Skeletal muscle satellite cell (primary cell): ENCODE data around the gene PEA15. TPM values are rescaled to one million over a fixed set of nuclear protein-coding genes. Genes with fewer than 3 reads are reported as not detected.

Experiments
- H3K27me3 ChIP-seq: 2 replicates; pipeline ENCODE4 v1.7.0; 2013; ENCODE audit warnings: low read length; ENCODE audit not compliant: control insufficient read depth, insufficient read depth
- H3K36me3 ChIP-seq: 2 replicates; pipeline ENCODE4 v1.7.0; 2013; ENCODE audit warnings: mild to moderate bottlenecking, control low read depth, low read length; ENCODE audit not compliant: insufficient read depth
- H3K4me1 ChIP-seq: 2 replicates; pipeline ENCODE4 v1.7.0; 2013; ENCODE audit warnings: low read length; ENCODE audit not compliant: control insufficient read depth, insufficient read depth
- H3K4me2 ChIP-seq: 2 replicates; pipeline ENCODE4 v1.7.0; 2013; ENCODE audit warnings: mild to moderate bottlenecking, low read length
- H3K4me3 ChIP-seq: 2 replicates; pipeline ENCODE4 v1.7.0; 2013; ENCODE audit warnings: low read length
- H3K9ac ChIP-seq: 2 replicates; pipeline ENCODE4 v1.7.0; 2013; ENCODE audit warnings: mild to moderate bottlenecking, low read depth, low read length, moderate library complexity
- H3K9me3 ChIP-seq: replicated peaks from 2 replicates; pipeline ENCODE4 v1.7.0; 2013; ENCODE audit warnings: mild to moderate bottlenecking, control low read depth, low read length
- total RNA-seq: library from RNA; depleted of rRNA; stranded (reverse); fragments of >200 nt; gene quantifications from 2 replicates; pipeline ENCODE4 v1.2.3, GENCODE V29; 2012; rRNA removed

The PEA15 gene, protein sequence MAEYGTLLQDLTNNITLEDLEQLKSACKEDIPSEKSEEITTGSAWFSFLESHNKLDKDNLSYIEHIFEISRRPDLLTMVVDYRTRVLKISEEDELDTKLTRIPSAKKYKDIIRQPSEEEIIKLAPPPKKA
- 91.0 and 138 TPM in 2 replicates for total RNA-seq

DNA sequence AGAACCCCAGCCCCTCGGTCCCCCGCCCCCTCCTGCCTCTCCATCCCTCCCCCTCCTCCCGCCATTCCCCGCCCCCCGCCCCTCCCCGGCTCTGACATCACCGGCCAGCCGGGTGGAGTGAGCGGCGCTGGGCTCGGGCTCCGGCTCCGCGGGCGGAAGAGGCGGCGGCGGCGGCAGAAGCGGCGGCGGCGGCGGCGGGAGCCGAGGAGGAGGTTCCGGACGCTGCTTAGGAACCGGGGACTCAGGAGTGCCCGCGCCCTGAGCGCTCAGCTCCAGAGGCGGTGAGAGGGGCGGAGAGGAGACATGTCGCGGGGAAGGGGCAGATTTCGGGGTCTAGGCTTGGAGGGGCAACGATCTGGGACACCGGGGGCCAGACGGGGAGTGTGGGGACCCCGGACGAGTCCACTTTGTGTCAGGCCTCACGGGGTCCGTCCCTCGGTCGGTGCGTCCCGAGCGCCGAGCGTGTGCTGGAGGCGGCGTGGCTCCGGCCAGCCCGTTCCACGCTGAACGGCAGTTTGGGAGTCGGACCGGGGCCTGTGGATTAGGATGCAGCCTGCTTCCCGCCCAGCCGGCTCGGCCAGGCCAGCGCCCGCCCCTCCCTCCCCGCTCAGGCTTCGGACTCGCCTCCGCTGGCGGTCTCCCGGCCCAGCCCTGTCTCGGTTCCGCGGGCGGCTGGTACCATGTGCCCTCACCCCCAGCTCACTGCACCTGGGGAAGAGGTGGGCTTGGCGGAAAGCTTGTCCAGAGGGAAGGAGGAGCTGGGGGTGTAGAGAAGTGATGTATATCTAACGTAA, at the start of gene PEA15:
PEA15 (plus strand) TSS at position 143 of the 794 bp plus-strand sequence. CDS start 6,161 bp downstream, outside the sequence.
- H3K36me3 ChIP-seq: peaks cover 37% of the 10 kb centered on the region
- peak within 1 kb of the TSS; percentile 98 for H3K4me2 ChIP-seq
- peak within 1 kb of the TSS; percentile 100 for H3K9ac ChIP-seq
- H3K4me3 ChIP-seq: peak within 1 kb of the TSS; percentile 99
- no peaks in the 10 kb centered on the region for H3K27me3 ChIP-seq
- H3K9me3 ChIP-seq: no peaks in the 10 kb centered on the region
- peaks cover 44% of the 10 kb centered on the region for H3K4me1 ChIP-seq

DNA sequence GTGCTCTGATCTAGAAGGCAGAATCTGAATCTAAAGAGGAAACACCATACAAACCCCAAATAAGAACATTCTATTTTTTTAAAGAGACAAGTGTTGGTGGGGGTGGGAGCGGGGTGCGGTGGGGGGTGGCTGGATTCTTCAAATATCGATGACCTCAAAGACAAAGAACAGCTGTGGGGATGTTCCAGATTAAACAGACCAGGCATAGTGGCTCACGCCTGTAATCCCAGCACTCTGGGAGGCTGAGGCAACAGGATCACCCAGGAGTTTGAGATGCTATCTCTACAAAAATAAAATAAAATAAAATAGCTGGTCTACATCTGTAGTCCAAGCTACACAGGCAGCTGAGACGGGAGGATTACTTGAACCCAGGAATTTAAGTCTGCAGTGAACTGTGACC, 48.8 kb upstream of the PEA15 start:
- no peaks in the 10 kb centered on the region for H3K9me3 ChIP-seq
- H3K4me3 ChIP-seq: no peak overlapping the region
- H3K4me2 ChIP-seq: no peak overlapping the region
- H3K27me3 ChIP-seq: peaks cover 12% of the 10 kb centered on the region
- H3K4me1 ChIP-seq: peaks cover 5% of the 10 kb centered on the region
- H3K36me3 ChIP-seq: no peaks in the 10 kb centered on the region
- H3K9ac ChIP-seq: no peak overlapping the region

DNA sequence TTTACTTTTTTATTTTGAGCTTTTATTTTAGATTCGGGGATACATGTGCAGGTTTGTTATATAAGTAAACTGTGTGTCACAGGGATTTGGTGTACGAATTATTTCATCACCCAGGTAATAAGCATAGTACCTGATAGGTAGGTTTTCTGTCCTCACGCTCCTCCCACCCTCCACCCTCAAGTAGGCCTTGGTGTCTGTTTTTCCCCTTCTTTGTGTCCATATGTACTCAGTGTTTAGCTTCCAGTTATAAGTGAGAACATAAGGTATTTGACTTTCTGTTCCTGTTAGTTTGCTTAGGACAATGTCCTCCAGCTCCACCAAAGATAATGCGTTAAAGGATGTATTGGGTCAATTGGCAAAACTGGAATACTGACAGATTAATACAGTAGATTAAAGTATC, 48.0 kb upstream of the PEA15 start:
- peaks cover 12% of the 10 kb centered on the region for H3K27me3 ChIP-seq
- no peak overlapping the region for H3K9ac ChIP-seq
- no peaks in the 10 kb centered on the region for H3K9me3 ChIP-seq
- H3K4me3 ChIP-seq: no peak overlapping the region
- H3K4me1 ChIP-seq: peaks cover 5% of the 10 kb centered on the region
- H3K4me2 ChIP-seq: no peak overlapping the region
- H3K36me3 ChIP-seq: no peaks in the 10 kb centered on the region

DNA sequence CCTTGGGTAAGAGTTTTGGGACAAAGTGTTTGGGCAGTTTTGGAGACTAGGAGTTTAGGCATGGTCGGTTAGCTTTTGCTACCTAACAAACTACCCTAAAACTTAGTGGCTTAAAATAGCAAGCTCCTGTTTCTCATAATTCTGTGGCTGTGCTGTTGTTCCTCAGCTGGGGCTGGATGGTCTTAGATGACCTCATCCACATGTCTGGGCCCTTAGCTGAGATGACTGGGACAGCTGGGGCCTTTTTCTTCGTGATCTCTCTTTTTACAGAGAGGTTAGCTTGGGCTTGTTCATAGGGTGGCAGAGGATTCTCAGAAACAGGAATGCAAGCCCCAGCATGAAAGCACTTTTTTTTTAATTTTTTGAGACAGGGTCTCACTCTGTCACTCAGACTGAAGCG, 47.2 kb upstream of the PEA15 start:
- Histone ChIP-seq H3K4me1 (peaks cover 5% of the 10 kb centered on the region), H3K27me3 (peaks cover 12% of the 10 kb centered on the region), H3K9ac (no peak overlapping the region), H3K9me3 (no peaks in the 10 kb centered on the region), H3K36me3 (no peaks in the 10 kb centered on the region), H3K4me2 (no peak overlapping the region), H3K4me3 (no peak overlapping the region)

DNA sequence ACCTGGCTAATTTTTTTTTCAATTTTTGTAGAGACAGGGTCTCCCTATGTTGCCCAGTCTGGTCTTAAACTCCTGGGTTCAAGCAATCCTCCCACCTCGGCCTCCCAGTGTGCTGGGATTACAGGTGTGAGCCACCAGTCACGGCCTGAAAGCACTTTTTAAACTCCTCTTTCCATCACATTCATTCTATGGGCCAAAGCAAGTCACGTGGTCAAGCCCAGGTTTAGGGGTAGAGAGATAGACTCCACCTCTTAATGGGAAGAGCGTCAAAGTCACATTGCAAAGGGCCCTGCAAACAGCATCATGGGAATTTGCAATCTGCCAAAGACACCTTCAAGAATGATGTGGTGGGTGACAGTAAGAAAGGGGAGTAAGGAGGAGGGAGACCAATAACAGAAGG, 46.6 kb upstream of the PEA15 start:
- no peaks in the 10 kb centered on the region for H3K9me3 ChIP-seq
- no peaks in the 10 kb centered on the region for H3K36me3 ChIP-seq
- no peak overlapping the region for H3K9ac ChIP-seq
- H3K4me1 ChIP-seq: peaks cover 5% of the 10 kb centered on the region
- no peak overlapping the region for H3K4me3 ChIP-seq
- no peak overlapping the region for H3K4me2 ChIP-seq
- peaks cover 12% of the 10 kb centered on the region for H3K27me3 ChIP-seq

DNA sequence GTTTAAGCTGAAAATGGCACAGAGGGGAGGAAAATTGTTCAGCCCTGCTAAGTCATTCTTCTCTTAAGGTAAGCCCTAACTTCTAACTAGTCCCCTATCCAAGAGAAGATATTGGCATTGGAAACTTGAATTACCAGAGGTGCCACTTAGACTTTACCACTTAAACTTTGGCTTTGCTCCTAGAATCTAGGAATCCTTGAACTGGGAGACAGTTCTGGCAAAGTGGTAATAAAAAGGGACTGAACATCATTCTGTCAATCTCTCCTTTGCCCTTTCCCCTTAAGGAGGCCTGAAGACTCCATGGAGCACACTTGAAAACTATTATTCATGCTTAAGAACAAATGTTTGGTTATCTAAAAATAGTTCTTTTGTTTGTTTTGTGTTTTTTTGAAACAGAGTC, 45.3 kb upstream of the PEA15 start:
- Histone ChIP-seq H3K4me2 (no peak overlapping the region), H3K36me3 (no peaks in the 10 kb centered on the region), H3K4me3 (no peak overlapping the region), H3K4me1 (peaks cover 5% of the 10 kb centered on the region), H3K9ac (no peak overlapping the region), H3K9me3 (no peaks in the 10 kb centered on the region), H3K27me3 (peaks cover 13% of the 10 kb centered on the region)

DNA sequence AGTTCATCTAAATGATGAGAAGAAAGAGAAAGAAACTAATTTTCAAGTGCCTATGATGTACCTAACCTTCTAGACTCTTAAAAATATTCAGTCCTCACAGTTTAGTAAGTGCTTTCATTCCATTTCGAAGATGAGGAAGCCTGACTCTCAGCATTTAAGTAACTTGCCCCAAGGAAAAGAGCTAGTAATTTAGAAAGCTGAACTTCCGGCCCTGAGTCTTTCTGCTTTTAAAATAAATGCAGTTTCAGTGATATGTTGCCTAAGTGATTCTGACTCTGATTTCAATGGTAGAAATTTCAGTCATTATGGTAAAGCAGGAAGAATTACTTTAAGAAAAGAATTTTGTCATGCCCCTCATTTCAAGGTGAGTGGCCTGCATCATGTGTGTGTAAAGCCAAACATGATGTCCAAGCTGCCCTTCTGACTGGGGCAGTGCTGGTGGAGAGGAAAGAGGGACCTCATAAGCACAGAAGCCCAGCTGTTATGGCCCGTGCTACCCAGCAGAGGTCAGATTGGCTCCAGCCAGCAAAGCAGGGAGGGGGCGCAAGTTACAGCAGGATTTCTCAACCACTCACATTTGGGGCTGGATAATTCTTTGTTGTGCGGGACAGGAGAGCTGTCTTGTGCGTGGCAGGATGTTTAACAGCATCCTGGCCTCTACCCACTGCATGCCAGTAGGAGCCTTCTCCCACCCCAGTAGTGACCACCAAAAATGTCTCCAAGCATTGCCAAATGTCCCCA, 43.0 kb upstream of the PEA15 start:
- peaks cover 6% of the 10 kb centered on the region for H3K4me1 ChIP-seq
- H3K36me3 ChIP-seq: no peaks in the 10 kb centered on the region
- H3K4me2 ChIP-seq: no peak overlapping the region
- no peak overlapping the region for H3K9ac ChIP-seq
- peaks cover 20% of the 10 kb centered on the region for H3K27me3 ChIP-seq
- H3K9me3 ChIP-seq: no peaks in the 10 kb centered on the region
- H3K4me3 ChIP-seq: no peak overlapping the region

DNA sequence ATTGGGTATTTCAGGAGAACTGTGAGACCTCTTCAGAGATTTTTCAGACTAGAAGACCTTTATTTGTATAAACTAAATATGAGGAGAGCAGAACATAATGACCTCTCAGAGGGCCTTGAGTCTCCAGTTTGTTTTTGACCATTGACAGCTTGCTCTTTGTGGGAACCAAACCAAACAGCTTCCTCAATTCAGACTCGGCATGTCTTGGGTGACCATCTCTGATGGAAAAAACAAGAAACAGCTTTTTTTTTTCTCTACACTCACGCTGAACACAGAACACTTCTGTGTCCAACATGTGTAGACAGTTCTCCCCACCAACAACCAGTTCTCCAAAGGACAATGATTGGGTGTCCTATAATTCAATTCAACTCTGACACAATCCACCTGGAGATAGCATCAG, 42.3 kb upstream of the PEA15 start:
- Histone ChIP-seq H3K9ac (no peak overlapping the region), H3K36me3 (no peaks in the 10 kb centered on the region), H3K27me3 (peaks cover 21% of the 10 kb centered on the region), H3K4me3 (no peak overlapping the region), H3K4me1 (peaks cover 9% of the 10 kb centered on the region), H3K9me3 (no peaks in the 10 kb centered on the region), H3K4me2 (no peak overlapping the region)

DNA sequence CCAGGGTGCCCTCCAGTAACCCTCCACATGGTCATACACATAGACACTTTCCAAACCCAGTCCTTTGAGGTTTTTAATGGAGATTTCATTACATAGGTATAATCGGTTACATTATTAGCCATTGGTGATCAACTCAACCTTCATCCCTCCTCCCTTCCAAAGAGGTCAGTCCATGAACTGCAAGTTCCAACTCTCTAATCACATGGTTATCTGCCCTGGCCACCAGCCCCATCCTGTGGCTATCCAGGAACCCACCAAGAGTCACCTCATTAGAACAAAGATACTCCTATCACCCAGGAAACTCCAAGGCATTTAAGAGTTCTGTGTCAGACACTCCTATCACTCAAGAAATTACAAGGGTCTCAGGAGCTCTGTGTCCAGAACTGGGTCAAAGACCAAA, 41.6 kb upstream of the PEA15 start:
- no peak overlapping the region for H3K4me2 ChIP-seq
- H3K9ac ChIP-seq: no peak overlapping the region
- peaks cover 21% of the 10 kb centered on the region for H3K27me3 ChIP-seq
- peaks cover 9% of the 10 kb centered on the region for H3K4me1 ChIP-seq
- H3K4me3 ChIP-seq: no peak overlapping the region
- no peaks in the 10 kb centered on the region for H3K36me3 ChIP-seq
- H3K9me3 ChIP-seq: no peaks in the 10 kb centered on the region

DNA sequence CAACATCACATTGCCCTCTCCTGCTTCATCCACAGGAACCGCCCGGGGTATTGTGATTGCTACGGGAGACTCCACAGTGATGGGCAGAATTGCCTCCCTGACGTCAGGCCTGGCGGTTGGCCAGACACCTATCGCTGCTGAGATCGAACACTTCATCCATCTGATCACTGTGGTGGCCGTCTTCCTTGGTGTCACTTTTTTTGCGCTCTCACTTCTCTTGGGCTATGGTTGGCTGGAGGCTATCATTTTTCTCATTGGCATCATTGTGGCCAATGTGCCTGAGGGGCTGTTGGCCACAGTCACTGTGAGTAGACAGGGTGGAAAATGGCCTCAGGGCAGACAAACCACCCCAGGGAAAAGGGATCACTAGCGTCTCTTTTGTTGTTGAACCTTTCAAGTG, 41.1 kb upstream of the PEA15 start:
- H3K9ac ChIP-seq: no peak overlapping the region
- no peaks in the 10 kb centered on the region for H3K9me3 ChIP-seq
- peaks cover 9% of the 10 kb centered on the region for H3K4me1 ChIP-seq
- no peak overlapping the region for H3K4me2 ChIP-seq
- H3K36me3 ChIP-seq: no peaks in the 10 kb centered on the region
- no peak overlapping the region for H3K4me3 ChIP-seq
- H3K27me3 ChIP-seq: peaks cover 21% of the 10 kb centered on the region

DNA sequence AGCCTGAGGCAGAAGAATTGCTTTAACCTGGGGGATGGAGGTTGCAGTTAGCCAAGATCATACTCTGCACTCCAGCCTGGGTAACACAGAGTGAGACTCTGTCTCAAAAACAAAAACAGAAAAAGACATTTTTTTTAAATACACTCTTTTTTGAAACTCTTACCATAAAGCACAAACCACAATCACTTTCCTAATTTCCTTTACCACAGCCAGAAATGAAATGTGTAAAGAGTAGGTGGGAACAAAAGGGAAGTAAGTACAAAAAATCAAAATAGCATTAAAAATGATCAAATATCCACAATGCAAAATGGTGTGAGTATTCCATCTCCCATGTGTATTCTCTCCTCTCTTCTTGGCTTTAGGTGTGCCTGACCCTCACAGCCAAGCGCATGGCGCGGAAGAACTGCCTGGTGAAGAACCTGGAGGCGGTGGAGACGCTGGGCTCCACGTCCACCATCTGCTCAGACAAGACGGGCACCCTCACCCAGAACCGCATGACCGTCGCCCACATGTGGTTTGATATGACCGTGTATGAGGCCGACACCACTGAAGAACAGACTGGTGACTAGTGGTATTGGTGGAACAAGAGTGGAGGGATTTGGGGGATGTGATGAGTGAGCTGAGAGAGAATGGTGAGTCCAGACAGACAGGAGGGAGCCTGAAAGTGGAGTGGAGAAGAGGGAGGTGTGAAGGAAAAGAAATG, 38.9 kb upstream of the PEA15 start:
- no peak overlapping the region for H3K4me3 ChIP-seq
- peaks cover 24% of the 10 kb centered on the region for H3K27me3 ChIP-seq
- H3K9me3 ChIP-seq: no peaks in the 10 kb centered on the region
- H3K4me1 ChIP-seq: peaks cover 7% of the 10 kb centered on the region
- H3K36me3 ChIP-seq: no peaks in the 10 kb centered on the region
- no peak overlapping the region for H3K4me2 ChIP-seq
- H3K9ac ChIP-seq: no peak overlapping the region
